ENCODE results near the gene SYDE2. TPM values are rescaled to one million over a fixed set of nuclear protein-coding genes. Genes with fewer than 3 reads are reported as not detected.
"Not testable (repeated sequence)": the region's sequence is repeated elsewhere in the genome, so short reads cannot be mapped to it uniquely, and the experiment has no call there.

The SYDE2 gene
- total RNA-seq, 1 donor from 2014 or later: 20.7 TPM

DNA sequence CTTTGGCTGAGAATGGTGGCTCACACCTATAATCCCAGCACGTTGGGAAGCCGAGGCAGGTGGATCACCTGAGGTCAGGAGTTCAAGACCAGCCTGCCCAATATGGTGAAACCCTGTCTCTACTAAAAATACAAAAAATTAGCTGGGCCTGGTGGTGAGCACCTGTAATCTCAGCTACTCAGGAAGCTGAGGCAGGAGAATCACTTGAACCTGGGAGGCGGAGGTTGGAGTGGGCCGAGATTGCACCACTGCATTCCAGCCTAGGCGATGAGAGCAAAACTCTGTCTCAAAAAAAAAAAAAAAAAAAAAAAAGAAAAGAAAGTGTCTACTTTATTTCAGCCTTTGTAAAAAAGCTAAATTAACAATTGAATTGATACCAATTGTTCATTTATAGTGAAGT, 62.4 kb downstream of the SYDE2 start:
- DNase-seq (ENCODE audit: missing footprints); ATAC-seq: not testable (repeated sequence)
- intact Hi-C loops (cut with DNase I): loop anchor here (5.0 kb wide), 1 partner anchor 64 kb away; the partner anchor contains the start of gene SYDE2

DNA sequence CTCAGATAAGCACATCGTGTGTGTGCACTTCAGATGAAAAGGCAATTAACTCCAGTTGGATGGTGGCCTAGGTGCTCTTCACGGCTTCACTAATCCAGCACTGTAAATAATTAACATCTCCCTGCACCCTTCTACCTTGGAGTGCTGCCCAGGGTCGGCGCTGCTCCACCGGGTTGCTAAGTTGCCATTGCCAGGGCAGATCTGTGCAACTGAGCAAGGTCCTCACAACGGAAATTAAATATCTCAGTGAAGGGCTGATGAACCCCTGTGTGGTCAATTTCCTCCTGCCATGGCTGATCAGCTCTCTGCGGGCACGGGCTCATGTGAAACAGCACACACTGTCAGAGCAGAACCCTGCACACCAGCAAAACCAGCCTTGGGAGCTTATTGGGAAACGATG, 63.2 kb downstream of the SYDE2 start:
- intact Hi-C loops (cut with DNase I): loop anchor here (5.0 kb wide), 1 partner anchor 65 kb away; the partner anchor contains the start of gene SYDE2
- ATAC-seq: peak; percentile 91
- DNase-seq (ENCODE audit: missing footprints): peak; percentile 69

DNA sequence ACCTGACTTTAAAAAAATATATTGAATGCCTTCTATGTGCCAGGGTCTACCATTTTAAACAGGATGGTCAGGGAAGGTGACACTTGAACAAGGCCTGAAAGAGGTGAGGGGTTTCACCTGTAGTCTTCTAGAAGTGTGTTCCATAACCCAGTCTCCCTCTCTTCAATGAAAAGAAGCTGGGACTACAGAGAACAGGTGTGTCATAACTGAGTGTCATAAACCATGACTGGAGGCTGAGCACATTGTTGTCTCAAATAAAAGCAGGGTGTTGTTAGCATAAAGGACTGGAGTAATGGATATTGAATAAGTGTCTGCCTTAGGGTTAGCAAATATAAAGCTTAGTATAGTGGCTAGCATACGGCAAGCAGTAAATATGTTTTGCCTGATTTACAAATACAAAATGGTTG, 65.4 kb downstream of the SYDE2 start:
- no peak for ATAC-seq
- no peak for DNase-seq (ENCODE audit: missing footprints)
- intact Hi-C loops (cut with DNase I): loop anchor here (5.0 kb wide), 1 partner anchor 67 kb away; the partner anchor contains the start of gene SYDE2

DNA sequence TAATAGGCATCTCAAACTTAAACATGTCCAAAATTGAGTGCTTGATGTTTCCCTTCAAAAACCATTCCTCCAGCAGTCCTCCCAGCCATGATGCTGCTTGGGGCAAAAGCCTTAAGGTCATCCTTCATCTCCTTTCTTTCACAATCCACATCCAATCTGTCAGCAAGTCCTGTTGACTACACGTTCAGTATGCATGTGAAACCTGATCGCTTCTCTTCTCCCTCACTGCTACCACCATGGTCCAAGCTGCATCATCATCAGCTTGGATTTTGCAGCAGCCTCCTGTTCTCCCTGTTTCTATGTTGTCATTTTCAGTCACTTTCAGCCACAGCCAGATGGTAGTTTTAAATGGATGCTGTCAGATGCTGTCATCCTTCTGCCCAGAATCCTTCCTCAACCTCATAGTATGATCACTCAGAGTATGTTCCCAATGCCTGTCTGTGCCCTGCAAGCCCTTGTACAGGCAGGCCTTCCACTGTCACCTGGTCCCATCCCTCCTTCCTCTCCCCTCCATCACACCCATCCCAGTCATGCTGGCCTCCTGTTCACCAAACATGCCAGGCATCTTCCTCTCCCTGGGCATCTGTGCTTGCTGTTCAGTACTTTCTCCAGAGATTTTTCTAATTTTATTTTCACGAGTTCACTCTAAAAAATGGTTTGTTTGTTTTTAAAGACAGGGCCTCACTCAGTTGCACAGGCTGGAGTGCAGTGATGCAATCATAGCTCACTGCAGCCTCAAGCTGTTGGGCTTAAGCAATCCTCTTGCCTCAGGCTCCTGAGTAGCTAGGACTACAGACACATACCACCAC, 66.0 kb downstream of the SYDE2 start:
- intact Hi-C loops (cut with DNase I): loop anchor here (5.0 kb wide), 1 partner anchor 68 kb away; the partner anchor contains the start of gene SYDE2
- ATAC-seq: no peak
- no peak for DNase-seq (ENCODE audit: missing footprints)

DNA sequence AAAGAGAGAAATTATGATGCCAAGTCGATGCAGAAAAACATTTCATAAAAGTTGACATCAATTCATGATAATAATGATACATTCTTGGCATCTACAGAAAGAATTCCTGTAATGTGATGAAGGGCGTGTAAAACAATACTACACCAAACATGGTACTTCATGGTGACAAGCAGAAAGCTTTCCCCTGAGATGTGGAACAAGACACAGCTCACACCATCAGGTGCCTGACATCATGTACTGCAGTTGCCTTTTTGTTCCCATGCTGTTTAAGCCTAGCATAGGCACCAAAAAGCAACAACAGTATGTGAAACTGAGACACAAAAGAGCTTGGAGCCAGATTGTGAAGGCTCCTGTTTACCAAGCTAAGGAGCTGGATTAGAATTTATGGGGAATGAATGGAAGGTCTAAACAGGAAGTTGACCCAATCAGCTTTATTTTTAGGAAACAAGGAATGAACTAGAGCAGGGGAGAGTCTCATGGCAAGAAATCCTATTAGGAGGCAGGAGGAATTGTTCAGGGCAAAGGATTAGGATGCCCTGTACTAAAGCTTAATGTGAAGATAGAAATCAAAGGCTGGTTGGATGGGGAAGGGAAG, 67.2 kb downstream of the SYDE2 start:
- intact Hi-C loops (cut with DNase I): no loop called here

DNA sequence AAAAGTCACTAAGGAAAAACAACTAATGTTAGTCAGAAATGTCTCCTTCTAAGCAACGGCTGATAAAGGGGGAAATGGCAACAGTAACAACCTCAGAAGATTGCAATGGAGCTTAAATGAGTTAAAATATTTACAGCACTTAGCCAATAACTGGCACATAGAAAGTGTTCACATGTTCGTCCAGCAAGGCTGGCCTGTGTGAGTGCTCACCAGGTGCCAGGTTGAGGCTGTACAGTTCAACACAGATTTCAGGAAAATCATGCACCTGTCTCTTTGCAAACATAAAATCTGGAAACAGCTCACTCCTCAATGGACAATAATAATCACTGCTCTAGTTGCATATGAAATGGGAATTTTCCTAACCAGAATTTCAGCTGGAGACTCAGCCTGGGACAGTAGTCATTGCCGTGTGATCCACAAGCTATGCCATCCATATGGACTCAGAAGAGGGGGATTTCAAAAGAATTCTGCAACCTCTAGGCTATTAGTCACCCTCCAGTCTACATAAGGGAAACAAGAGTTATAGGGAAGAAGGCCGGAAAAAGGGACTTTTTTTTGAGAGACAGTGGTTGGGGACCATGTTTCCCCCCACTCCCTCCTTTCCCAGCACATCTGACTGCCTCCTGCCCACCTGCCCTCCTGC, 68.6 kb downstream of the SYDE2 start:
- ATAC-seq (no peak), DNase-seq (ENCODE audit: missing footprints) (no peak)
- intact Hi-C loops (cut with DNase I): no loop called here

More for the DNA sequence above, 67.2 kb downstream of the SYDE2 start:
- no peak for DNase-seq (ENCODE audit: missing footprints)
- no peak for ATAC-seq

DNA sequence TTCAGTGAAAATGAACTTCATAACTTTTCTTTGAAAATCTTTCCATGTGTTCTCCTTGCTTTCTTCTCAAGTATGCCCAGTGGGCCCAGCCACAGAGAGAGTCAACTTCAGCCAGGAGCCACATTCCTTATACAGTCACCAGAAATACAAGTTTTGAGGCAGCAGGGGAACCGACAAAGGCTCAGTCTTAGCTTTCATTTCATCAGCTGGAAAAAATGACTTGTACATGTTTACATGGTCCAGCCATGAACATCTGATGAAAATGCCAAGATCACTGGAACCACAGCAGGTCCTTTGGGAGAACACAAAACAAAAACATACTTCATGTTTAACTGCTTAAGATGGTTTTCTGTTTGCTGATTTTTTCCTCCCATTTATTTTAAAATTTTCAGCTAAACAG, 72.5 kb downstream of the SYDE2 start:
- ATAC-seq (no peak), DNase-seq (ENCODE audit: missing footprints) (no peak)
- intact Hi-C loops (cut with DNase I): no loop called here

DNA sequence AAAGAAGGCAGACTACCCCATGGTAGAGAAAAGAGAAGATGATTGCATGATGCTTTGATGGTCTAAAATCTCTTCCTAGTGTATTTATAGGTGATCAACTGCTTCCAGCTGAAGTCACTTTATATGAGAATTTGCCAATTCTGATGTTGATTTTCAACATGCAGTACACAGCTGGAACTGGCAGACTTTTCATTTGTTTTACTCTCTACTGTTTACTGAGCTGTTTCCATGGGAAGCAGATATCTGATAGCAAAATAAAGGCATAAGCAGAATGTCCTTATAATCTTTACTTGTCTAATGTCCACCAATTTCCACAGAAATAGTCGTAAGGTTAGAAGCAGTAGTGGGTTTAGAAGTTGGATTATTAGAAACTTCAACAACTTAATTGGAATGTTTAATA, 74.9 kb downstream of the SYDE2 start:
- no peak for DNase-seq (ENCODE audit: missing footprints)
- intact Hi-C loops (cut with DNase I): no loop called here
- ATAC-seq: no peak

DNA sequence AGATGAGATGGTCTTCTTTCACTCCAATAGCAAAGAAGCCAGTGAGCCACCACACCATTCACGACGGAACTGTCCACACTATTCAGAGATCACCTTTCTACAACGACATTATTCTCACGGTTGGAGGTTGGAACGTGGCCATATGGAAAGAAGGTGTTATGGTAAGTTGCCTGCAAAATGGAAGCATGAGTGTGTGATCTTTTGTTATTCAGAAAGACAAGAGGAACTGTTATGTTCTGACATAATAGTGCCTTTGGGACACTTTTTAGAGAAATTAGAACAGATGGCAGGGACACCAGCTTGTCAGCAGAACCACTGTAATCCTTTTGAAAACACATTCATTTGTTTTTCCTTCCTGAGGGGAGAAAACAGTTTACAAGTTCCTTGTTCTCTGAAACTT, 76.7 kb downstream of the SYDE2 start:
- intact Hi-C loops (cut with DNase I): no loop called here
- ATAC-seq (no peak), DNase-seq (ENCODE audit: missing footprints) (no peak)

DNA sequence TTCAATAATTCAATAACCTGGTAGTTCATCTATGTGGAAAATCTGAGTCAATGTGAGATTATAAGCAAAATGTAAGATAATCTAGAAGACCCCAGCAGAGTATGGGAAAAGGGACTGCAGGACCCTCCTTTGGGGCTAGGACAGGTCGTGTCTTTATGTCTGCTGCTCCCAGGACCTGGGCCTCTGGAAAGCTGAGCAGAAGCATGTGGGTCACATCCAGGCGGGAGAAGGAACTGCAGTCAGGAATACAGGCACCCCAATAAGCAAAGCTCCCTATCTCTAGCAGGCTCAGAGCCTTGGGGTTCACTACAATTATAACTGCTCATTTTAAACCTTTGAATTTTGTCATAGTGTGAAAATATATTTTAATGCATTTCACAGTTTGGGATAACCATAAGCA, 78.6 kb downstream of the SYDE2 start:
- ATAC-seq: no peak
- DNase-seq (ENCODE audit: missing footprints): no peak
- intact Hi-C loops (cut with DNase I): no loop called here

DNA sequence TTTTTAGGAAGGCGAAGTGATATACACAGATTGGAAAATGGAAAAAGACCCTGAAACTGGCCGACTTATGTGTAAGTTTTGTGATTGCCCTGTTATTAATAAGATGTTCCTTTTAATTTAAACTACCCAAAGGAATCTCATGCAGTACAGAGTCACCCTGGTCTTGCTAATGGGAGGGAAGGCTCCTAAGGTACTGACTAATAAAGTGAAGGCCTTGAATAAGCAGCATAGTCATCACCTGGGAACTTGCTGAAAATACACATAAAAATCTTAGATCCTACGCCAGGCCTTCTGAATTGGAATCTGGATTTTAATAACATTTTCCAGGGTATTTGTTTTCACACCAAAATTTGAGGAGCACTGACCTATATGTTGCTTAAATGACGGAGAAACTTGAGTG, 79.1 kb downstream of the SYDE2 start:
- intact Hi-C loops (cut with DNase I): no loop called here
- ATAC-seq (no peak), DNase-seq (ENCODE audit: missing footprints) (no peak)

DNA sequence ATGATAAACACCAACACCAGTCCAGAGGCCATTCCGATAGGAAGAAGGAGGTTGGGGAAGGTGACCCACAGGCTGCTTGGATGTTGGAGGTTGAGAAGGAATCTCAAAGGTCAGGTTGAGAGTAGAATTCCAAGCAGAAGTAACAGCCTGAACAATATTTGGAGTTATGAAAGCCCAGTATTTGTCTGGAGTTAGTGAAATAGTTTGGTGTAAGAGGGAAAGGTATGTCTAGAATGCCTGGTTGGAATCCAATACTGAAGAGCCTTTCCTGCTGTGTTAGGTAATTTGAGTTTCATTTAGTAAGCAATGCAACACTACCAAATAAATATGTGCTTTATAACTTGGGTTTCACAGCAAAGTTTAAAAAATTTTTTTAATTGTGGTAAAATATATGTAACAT, 82.1 kb downstream of the SYDE2 start:
- ATAC-seq (no peak), DNase-seq (ENCODE audit: missing footprints) (no peak)
- intact Hi-C loops (cut with DNase I): no loop called here

DNA sequence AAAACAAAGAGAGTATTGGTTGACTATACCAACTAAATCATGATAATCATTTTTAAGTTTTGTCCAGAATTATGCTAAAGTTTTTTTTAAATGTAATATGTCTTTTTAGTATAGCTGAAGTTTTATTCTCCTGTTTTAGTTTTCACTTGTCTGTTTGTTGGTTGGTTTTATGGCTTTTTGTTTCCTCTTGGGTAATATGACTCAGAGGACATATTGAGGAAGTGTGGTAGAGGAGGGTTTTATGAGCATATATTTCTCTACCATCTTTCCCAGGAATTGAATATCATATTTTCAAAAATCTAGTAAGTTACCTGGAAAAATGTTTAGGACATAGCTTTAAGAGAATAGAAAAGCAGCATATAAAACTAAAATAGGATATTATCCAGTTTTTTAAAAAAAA, 84.0 kb downstream of the SYDE2 start:
- no peak for ATAC-seq
- intact Hi-C loops (cut with DNase I): no loop called here
- DNase-seq (ENCODE audit: missing footprints): no peak

DNA sequence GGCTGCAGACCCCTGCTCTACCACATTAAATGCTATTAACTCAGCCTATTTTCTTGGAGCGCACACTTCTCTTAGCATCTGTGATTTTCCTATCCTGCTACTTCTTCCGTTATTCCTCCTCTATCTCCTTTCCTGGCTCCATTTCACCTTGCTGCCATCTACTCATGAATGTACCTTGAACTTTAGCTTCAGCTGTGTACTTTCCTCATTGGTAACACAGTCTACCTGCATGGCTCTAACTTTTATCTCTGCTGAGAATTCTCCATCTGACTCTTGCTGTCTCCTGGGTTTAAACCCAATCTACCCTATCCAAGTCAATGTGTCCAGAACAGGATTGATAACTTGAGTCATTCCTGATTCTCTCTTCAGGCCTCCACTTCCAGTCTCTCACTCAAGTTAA, 84.9 kb downstream of the SYDE2 start:
- intact Hi-C loops (cut with DNase I): no loop called here
- ATAC-seq (no peak), DNase-seq (ENCODE audit: missing footprints) (no peak)

DNA sequence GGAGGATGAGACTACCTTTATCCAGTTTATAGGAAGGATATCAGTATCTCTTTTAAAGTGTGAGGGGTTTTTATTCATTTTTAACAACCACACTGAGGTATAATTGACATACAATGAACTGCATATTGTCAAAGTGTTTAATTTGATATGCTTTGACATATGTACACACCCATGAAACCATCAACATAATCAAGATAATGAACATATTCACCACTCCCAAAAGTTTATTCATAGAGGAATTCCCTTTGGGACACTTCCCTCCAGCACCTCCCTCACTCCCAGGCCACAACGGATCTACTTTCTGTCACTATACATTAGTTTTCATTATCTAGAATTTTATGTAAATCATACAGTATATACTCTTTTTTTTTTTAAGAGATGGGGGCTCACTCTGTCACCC, 89.1 kb downstream of the SYDE2 start:
- intact Hi-C loops (cut with DNase I): loop anchor here (5.0 kb wide), 2 partner anchors 91 to 131 kb away; partner anchors contain the start of gene SYDE2
- DNase-seq (ENCODE audit: missing footprints): no peak
- no peak for ATAC-seq

DNA sequence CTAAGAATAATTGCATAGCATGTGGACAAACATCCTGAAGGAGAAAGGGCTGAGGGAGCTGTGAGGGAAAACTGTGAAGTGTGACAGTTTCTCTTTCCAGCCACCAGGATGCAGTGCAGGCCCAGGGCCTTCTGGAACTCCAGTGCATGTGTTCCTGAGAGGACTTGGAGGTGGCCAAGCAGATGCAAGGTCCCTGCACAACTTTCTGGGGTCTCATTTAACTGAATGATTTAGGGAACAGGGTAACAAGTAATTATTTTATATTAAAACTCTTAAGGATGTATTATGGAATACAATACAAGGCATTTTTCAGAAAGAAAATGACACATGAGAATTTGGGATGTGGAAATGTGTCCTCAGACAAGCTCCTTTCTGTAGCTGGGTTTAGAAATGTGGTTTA, 91.3 kb downstream of the SYDE2 start:
- intact Hi-C loops (cut with DNase I): loop anchor here (1.0 to 2.0 kb wide), 2 partner anchors 145 to 164 kb away; no protein-coding TSS in a partner anchor
- peak; percentile 80 for ATAC-seq
- no peak for DNase-seq (ENCODE audit: missing footprints)
